GM12874 (cell line): ENCODE data around the gene SLC22A25.

Experiments
- TF ChIP-seq, protein P1 (sequence below): IDR thresholded peaks from 2 replicates; pipeline ENCODE4 v1.5.1; 2011; ENCODE audit warnings: low read depth, mild to moderate bottlenecking, control low read depth, low read length, moderate library complexity; ENCODE audit not compliant: insufficient read depth

Gene SLC22A25

DNA sequence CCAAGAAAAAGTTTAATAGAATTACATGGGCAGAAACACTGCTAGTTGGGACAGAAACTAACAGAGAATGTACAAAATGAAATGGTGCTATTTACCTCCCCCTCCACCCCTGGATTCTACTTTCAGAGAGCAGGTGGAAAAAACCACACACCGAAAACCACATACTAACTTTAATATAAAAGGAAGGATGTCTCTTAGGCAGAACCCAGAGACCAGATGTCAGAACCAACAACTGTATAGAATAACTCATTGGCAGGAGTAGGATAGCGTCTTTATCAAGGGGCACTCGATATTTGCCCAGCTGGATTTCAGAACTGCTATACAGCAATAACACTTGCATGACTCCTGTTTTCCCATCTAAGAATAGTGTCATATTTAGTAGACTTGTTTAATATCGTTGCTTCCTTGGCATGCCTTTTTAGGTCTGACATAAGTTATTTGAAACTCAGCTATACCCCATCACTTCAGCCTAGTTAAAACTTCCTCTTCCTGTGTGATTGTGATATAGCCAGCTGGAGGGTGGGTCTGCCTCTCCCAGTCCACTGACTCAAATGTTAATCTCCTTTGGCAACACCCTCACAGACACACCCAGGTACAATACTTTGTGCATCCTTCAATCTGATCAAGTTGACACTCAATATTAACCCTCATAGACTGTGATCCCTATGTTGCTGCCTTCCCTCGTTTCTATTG, 1.2 kb downstream of the SLC22A25 start:
- TF ChIP-seq, protein P1, sequence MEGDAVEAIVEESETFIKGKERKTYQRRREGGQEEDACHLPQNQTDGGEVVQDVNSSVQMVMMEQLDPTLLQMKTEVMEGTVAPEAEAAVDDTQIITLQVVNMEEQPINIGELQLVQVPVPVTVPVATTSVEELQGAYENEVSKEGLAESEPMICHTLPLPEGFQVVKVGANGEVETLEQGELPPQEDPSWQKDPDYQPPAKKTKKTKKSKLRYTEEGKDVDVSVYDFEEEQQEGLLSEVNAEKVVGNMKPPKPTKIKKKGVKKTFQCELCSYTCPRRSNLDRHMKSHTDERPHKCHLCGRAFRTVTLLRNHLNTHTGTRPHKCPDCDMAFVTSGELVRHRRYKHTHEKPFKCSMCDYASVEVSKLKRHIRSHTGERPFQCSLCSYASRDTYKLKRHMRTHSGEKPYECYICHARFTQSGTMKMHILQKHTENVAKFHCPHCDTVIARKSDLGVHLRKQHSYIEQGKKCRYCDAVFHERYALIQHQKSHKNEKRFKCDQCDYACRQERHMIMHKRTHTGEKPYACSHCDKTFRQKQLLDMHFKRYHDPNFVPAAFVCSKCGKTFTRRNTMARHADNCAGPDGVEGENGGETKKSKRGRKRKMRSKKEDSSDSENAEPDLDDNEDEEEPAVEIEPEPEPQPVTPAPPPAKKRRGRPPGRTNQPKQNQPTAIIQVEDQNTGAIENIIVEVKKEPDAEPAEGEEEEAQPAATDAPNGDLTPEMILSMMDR = no peak

DNA sequence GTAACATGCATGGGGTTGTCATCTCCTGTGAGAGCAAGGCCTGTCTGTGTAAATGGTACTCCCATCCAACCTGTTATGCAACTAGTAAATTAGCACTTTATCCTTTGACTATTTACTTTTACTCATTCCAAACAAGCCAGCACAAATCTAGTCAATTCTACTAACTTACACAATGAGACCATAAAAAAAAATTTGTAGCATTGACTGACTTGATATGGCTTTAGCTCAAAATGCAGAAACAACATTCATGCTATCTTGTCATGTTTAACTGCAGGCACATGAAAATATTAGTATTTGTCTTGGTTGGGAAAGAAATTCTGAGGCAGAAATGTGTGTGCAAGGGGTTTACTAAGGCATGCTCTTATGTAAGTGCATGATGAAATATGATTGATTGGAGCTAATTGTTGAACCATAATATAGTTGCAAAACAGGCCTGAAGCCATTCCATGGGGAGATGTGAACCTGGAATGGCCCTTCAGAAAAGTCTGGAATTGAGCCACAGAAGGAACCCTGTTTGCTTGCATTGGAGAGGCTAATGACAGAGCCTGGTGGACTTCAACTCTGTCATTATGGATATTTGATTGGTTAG, 2.5 kb downstream of the SLC22A25 start:
- TF ChIP-seq, protein P1 = no peak

DNA sequence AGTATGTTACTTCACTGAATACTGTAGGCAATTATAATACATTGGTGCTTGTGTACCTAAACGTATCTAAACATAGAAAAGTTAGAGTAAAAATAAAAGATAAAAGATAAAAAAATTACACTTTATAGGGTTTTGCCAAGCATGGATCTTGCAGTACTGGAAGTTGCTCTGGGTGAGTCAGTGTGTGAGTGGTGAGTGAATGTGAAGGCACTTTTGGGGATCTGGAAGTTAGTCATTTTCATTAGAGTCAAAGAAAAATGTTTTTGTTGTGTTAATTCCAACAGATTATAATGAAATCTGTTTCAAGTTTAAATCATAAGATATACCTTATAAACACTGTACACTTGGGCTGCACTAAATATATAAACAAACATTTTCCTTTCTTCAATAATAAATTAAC, 3.3 kb downstream of the SLC22A25 start:
- TF ChIP-seq, protein P1 = no peak

DNA sequence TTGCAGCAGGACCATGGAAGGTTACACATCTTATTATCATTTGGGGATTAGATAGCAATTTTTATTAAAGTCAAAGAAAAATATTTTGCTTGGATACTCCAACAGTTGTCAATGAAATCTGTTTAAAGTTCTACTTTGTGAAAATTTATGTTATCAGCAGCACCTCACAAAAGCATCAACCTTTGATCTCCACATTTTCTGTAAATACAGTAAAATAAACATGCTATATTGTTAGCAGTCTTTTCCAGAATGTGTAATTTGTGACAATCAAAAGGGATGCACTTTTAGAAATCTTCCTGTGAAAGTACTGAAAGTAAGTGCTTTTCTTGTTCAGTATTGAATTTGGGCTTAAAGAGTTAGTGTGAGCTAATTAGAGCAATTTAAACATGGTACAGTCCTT, 4.1 kb downstream of the SLC22A25 start:
- TF ChIP-seq, protein P1 = no peak

DNA sequence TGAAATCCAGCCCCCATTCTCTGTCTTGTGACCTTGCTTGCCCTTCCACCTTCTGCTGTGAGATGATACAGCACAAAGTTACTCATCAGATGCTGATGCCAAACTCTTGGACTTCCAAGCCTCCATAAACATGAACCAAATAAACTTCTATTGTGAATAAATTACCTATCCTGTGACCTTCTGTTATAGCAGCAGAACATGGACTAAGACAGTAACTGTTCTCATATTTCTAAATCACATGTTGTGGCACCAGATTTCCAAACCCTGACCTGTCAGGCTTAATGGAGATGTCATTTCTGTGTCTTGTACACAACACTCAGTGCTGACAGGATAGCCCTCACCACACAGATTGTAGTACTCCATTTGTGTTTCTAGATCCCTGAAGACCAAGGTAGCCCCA, 6.0 kb downstream of the SLC22A25 start:
- TF ChIP-seq, protein P1 = no peak

DNA sequence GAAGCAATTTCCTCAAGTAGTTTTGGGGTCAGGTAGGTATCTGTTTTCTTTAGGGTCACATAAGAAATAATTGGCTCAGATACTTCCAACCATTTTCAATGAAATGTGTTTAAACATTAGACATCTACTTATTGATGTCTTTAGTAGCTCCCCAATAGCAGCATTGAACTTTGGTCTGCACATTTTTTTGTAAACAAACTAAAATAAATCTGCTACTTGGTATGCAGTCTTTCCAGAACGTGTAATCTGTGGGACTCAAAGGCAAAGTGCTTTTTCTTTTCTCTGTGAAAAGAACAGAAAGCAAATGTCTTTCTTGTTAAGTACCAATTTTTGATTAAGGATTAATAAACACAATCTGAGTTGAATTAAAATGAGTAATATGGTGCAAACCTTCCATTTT, 13.6 kb downstream of the SLC22A25 start:
- TF ChIP-seq, protein P1 = no peak

DNA sequence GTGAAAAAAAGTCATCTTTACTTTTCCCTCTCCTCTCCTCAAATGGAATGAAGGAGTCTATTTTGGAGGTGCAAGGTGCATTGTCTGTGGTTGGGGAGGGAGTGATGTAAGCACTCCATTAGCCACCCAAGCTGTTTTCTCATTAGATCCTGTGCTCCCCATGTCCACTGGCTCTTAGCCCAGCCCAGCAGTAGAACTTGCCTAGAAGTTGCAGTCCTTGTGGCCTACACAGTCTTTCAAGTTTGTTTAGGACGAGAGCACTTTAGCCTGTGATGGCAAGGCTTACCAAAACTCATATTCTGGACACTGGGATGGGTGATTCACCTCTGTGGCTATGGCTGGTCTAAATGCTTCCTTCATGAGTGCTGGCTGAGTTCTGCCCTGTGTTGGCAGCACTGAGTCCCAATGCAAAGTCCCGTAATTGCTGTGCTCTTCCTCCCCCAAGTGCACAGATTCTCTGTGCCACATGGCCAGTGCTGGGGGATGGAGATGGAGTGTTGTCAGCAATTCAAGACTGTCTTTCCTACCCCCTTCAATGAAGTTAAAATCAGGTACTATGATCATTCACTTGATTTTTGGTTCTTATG, 15.8 kb downstream of the SLC22A25 start:
- TF ChIP-seq, protein P1 = no peak
